T-helper 2 cell treated with Interferon-gamma antibody and Interleukin-4, amounts not matched to agents 5 μg/mL and 100 μg/mL, for 36 hours (primary cell): ENCODE measurements around the gene AEBP1.

ENCODE experiments used
- DNase-seq: peaks from one replicate; pipeline ENCODE4 v3.0.0; 2021; ENCODE audit warnings: low spot score
- H3K27ac Mint-ChIP-seq: one replicate; pipeline ENCODE4 v1.8.0; 2021; ENCODE audit warnings: mild to moderate bottlenecking, mixed read lengths
- H3K27me3 Mint-ChIP-seq: one replicate; pipeline ENCODE4 v1.8.0; 2021; ENCODE audit warnings: low read depth, mixed read lengths
- H3K36me3 Mint-ChIP-seq: one replicate; pipeline ENCODE4 v1.8.0; 2021; ENCODE audit warnings: low read depth, mixed read lengths
- H3K4me1 Mint-ChIP-seq: one replicate; pipeline ENCODE4 v1.8.0; 2021; ENCODE audit warnings: low read depth, mixed read lengths
- H3K4me3 Mint-ChIP-seq: one replicate; pipeline ENCODE4 v1.8.0; 2022; ENCODE audit warnings: mild to moderate bottlenecking, moderate library complexity, mixed read lengths
- H3K9me3 Mint-ChIP-seq: one replicate; pipeline ENCODE4 v1.8.0; 2021; ENCODE audit warnings: mixed read lengths

The AEBP1 gene

DNA sequence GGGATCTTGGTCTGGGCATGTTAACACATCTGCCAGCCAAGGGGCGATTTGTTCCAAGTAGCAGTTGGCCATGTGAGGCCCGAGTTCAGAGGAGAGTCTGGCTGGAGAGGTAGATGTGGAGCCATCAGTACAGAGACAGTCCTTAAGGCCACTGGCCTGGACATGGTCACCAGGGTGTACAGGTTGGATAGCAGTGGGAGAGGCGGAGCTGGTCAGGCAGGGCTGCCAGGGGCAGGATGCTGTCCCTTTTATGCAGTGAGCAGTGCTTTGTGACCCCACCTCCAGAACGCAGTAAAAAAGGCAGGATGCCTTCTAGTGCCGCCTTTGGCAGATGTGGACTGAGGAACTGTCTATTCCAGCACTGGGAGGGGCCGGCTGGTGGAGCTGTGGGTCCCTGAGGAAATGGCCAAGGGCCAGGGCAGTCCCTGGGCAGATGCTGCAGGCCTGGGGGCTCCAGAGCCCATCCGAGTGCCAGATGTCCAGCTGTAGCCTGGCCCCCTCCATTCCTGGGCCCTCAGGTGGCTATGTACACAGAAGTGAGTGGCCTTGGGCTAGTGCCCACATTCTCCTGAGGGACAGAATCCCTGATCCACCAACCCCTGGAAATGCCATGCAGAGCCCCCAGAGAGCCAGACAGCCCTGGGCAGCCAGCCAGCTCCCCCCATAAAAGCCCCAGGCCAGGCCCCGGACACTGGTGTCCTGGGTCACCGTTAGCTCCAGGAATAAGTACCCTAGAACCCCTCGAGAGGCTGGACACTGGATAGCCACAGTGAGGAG lies 54.1 kb downstream of the AEBP1 start:
- H3K9me3 Mint-ChIP-seq: no peaks in the 10 kb centered on the region
- no peak overlapping the region for H3K27ac Mint-ChIP-seq
- no peak for DNase-seq
- H3K4me1 Mint-ChIP-seq: no peaks in the 10 kb centered on the region
- no peaks in the 10 kb centered on the region for H3K36me3 Mint-ChIP-seq
- no peak overlapping the region for H3K4me3 Mint-ChIP-seq
- H3K27me3 Mint-ChIP-seq: peaks cover 2% of the 10 kb centered on the region

GRCh38 chr7:44158873-44159631 lies 54.9 kb downstream of the AEBP1 start:
- no peaks in the 10 kb centered on the region for H3K9me3 Mint-ChIP-seq
- no peak overlapping the region for H3K27ac Mint-ChIP-seq
- no peaks in the 10 kb centered on the region for H3K4me1 Mint-ChIP-seq
- H3K4me3 Mint-ChIP-seq: no peak overlapping the region
- DNase-seq: no peak
- H3K36me3 Mint-ChIP-seq: no peaks in the 10 kb centered on the region
- H3K27me3 Mint-ChIP-seq: peaks cover 3% of the 10 kb centered on the region

- Mint-ChIP-seq H3K27ac (no peak overlapping the region), H3K9me3 (no peaks in the 10 kb centered on the region), H3K36me3 (no peaks in the 10 kb centered on the region), H3K4me3 (no peak overlapping the region), H3K4me1 (no peaks in the 10 kb centered on the region), H3K27me3 (peaks cover 9% of the 10 kb centered on the region)
- DNase-seq: no peak
Measured at GRCh38 chr7:44159824-44160630, 55.9 kb downstream of the AEBP1 start.

DNA sequence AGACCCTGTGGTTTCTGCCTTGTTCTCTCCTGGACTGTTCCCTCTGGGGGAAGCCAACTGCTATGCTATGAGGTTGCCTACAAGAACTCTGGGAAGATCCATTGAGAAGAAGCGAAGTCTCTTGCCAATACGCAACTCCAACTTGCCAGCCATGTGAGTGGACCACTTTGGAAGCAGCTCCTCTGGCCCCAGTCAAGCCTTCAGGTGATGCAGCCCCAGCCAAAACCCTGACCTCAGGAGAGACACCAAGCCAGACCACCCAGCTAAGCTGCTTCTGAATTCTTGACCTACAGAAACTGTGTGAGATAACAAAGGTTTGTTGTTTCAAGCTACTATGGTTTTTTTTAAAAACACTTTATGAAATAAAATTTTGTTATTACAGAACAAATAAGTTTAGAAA lies 57.2 kb downstream of the AEBP1 start:
- Mint-ChIP-seq H3K9me3 (no peaks in the 10 kb centered on the region), H3K4me3 (no peak overlapping the region), H3K27ac (no peak overlapping the region), H3K36me3 (no peaks in the 10 kb centered on the region), H3K4me1 (no peaks in the 10 kb centered on the region), H3K27me3 (peaks cover 9% of the 10 kb centered on the region)
- no peak for DNase-seq

- no peaks in the 10 kb centered on the region for H3K36me3 Mint-ChIP-seq
- H3K4me1 Mint-ChIP-seq: no peaks in the 10 kb centered on the region
- no peak for DNase-seq
- H3K27me3 Mint-ChIP-seq: peaks cover 11% of the 10 kb centered on the region
- H3K9me3 Mint-ChIP-seq: no peaks in the 10 kb centered on the region
- no peak overlapping the region for H3K4me3 Mint-ChIP-seq
- no peak overlapping the region for H3K27ac Mint-ChIP-seq
Measured at GRCh38 chr7:44162179-44162578, 58.0 kb downstream of the AEBP1 start.

- Mint-ChIP-seq H3K27me3 (peaks cover 14% of the 10 kb centered on the region), H3K27ac (no peak overlapping the region), H3K9me3 (no peaks in the 10 kb centered on the region), H3K4me3 (no peak overlapping the region), H3K4me1 (peaks cover 4% of the 10 kb centered on the region), H3K36me3 (no peaks in the 10 kb centered on the region)
- no peak for DNase-seq
Measured at GRCh38 chr7:44162785-44163395, 58.7 kb downstream of the AEBP1 start.

- Mint-ChIP-seq H3K4me1 (peaks cover 4% of the 10 kb centered on the region), H3K9me3 (no peaks in the 10 kb centered on the region), H3K4me3 (no peak overlapping the region), H3K27me3 (peaks cover 14% of the 10 kb centered on the region), H3K36me3 (no peaks in the 10 kb centered on the region), H3K27ac (no peak overlapping the region)
- no peak for DNase-seq
Measured at GRCh38 chr7:44163591-44163990, 59.4 kb downstream of the AEBP1 start.
